Transverse colon (tissue), 4 donors: ENCODE results near the gene HID1.

Source experiments
- EP300 ChIP-seq: sonication (generic); formaldehyde crosslinking; IDR thresholded peaks from one replicate; pipeline ENCODE4 v1.6.1; 2017; ENCODE audit warnings: antibody characterized with exemption, low read depth
- POLR2A ChIP-seq: fragments of 450-650 bp; IDR thresholded peaks from one replicate; pipeline ENCODE4 v1.6.1; 2016; ENCODE audit warnings: antibody characterized with exemption, mild to moderate bottlenecking, moderate library complexity
- POLR2AphosphoS5 ChIP-seq, 3 donors: sonication (generic); formaldehyde crosslinking; IDR thresholded peaks; one replicate each; pipeline ENCODE4 v1.6.1; 2016; ENCODE audit warnings: antibody characterized with exemption in 3 of 3
- TF ChIP-seq, protein P1 (sequence below), 5 experiments: fragments of 200-600 bp in 3 of 5; fragments of 450-650 bp in 2 of 5; sonication (generic) in 3 of 5; IDR thresholded peaks; 1 replicate in 2 of 5; 2 replicates in 3 of 5; pipeline ENCODE4 v1.5.1; 2016 to 2017; ENCODE audit warnings: antibody characterized with exemption in 5 of 5, inconsistent platforms in 3 of 5, mild to moderate bottlenecking in 2 of 5, moderate library complexity in 1 of 5

DNA sequence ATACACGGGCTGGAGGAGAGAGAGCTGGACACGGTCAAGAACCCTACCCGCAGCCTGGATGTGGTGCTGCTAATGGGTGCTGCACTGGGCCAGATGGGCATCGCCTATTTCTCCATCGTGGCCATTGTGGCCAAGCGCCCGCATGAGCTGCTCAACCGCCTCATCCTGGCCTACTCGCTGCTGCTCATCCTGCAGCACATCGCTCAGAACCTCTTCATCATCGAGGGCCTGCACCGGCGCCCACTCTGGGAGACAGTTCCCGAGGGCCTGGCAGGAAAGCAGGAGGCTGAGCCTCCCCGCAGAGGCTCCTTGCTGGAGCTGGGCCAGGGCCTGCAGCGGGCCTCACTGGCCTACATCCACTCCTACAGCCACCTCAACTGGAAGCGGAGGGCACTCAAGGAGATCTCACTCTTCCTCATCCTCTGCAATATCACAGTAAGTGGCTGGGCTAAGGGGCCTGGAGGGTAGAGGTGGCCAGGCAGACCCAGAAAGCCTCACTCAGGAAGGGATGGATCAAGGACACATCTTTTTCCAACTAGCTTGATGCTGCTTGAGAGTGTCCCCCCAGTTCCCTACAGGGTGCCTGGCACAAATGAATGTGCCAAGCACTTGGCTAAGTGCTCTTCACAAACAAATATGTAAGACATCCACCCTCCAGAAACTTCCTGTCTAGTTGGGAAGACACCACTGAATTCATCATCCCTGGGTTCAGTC, 25.4 kb downstream of the HID1 start:
- TF ChIP-seq POLR2A: no peak
- TF ChIP-seq, protein P1, sequence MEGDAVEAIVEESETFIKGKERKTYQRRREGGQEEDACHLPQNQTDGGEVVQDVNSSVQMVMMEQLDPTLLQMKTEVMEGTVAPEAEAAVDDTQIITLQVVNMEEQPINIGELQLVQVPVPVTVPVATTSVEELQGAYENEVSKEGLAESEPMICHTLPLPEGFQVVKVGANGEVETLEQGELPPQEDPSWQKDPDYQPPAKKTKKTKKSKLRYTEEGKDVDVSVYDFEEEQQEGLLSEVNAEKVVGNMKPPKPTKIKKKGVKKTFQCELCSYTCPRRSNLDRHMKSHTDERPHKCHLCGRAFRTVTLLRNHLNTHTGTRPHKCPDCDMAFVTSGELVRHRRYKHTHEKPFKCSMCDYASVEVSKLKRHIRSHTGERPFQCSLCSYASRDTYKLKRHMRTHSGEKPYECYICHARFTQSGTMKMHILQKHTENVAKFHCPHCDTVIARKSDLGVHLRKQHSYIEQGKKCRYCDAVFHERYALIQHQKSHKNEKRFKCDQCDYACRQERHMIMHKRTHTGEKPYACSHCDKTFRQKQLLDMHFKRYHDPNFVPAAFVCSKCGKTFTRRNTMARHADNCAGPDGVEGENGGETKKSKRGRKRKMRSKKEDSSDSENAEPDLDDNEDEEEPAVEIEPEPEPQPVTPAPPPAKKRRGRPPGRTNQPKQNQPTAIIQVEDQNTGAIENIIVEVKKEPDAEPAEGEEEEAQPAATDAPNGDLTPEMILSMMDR (IDR thresholded peaks at IDR 0.05): no peak
- TF ChIP-seq POLR2AphosphoS5 (IDR thresholded peaks at IDR 0.05): no peak
- TF ChIP-seq EP300: no peak
